Measurements from ENCODE around the gene ANKRD13A.

Gene ANKRD13A

DNA sequence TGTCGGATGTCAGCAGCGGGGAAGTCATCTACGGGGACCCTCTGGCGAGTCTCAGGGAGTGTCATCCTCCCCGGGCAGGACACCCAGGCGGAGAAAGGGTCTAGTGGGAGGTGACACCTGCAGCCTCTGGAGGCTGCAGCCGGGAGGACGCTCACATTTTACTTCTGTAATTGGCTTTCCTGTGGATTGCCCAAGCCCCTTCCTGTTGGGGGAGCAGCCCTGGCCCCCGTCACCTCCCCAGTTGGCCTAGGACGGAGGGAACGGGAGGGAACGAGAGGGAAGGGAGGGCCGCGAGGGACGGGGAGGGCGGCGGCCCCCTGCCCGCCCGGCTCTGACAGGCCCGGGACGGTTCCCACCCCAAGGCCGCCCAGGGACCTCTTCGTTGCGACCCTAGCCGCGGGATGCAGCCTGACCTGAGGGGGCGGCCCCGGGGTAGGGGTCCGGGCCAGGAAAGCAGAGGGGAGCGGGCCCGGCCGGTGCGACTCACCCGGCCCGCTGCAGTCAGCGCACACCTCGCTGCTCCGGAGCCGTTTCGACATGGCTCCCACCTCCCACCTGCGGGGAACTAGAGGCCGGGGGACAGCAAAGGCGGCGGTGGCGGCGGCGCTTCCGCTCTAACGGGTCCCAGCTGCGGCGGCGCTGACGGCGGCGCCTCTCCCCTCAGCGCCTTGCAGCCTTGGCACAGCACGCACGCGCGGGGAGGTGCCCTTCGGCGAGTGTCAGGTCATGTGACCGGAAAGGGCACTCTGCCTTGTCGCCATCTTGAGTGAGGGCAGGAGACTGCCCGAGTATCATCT, 3.3 kb upstream of the ANKRD13A start, which contains the start of gene GIT2:
GIT2 (minus strand) TSS at position 683 of the 797 bp plus-strand sequence; CDS start at position 539, 144 bp downstream.
- peak; percentile 71 for DNase-seq (ENCODE audit: low read depth)
- H3K4me3 ChIP-seq (ENCODE audit: low read depth, low read length), result peak within 1 kb of the TSS; percentile 70
- no peak for TF ChIP-seq CTCF (IDR thresholded peaks at IDR 0.05; ENCODE audit: control insufficient read depth, extremely low read depth, insufficient read depth)

GRCh38 chr12:109996483-109996853, 2.8 kb upstream of the ANKRD13A start:
- no peak for TF ChIP-seq CTCF (IDR thresholded peaks at IDR 0.05; ENCODE audit: control insufficient read depth, extremely low read depth, insufficient read depth)
- no peak for DNase-seq (ENCODE audit: low read depth)

DNA sequence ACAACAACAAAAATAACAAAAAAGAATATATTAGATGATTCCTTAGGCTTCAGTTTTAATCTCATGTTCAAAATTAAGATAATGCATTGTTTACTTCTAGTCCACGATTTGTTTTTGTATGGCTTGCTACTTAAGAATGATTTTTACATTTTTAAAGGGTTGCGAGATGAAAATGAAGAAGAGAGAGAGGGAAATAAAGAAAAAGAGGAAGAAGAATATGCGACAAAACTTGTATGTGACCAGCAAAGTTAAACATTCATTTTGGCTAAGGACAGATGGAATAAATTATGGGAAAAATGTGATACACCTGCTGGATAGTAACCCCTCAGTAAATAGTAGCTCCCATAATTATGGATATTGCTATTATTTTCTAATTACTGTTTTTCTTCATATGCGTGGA, 1.8 kb upstream of the ANKRD13A start:
- no peak for DNase-seq (ENCODE audit: low read depth)
- no peak for TF ChIP-seq CTCF (IDR thresholded peaks at IDR 0.05; ENCODE audit: control insufficient read depth, extremely low read depth, insufficient read depth)
- H3K4me3 ChIP-seq (ENCODE audit: low read depth, low read length), result no peak overlapping the region

More at GRCh38 chr12:109996483-109996853, 2.8 kb upstream of the ANKRD13A start:
- peak overlapping the region; percentile 70 for H3K4me3 ChIP-seq (ENCODE audit: low read depth, low read length)

- DNase-seq (ENCODE audit: low read depth), result no peak
- no peak for TF ChIP-seq CTCF (IDR thresholded peaks at IDR 0.05; ENCODE audit: control insufficient read depth, extremely low read depth, insufficient read depth)
- peak overlapping the region; percentile 85 for H3K4me3 ChIP-seq (ENCODE audit: low read depth, low read length)
These were observed 858 bp upstream of the ANKRD13A start for GRCh38 chr12:109998241-109998903.

GRCh38 chr12:109999649-109999971, 380 bp downstream of the ANKRD13A start:
- no peak for DNase-seq (ENCODE audit: low read depth)
- TF ChIP-seq CTCF (IDR thresholded peaks at IDR 0.05; ENCODE audit: control insufficient read depth, extremely low read depth, insufficient read depth), result no peak
- H3K4me3 ChIP-seq (ENCODE audit: low read depth, low read length), result peak overlapping the region; percentile 85

GRCh38 chr12:109999983-110000505, 814 bp downstream of the ANKRD13A start:
- TF ChIP-seq CTCF (IDR thresholded peaks at IDR 0.05; ENCODE audit: control insufficient read depth, extremely low read depth, insufficient read depth), result no peak
- DNase-seq (ENCODE audit: low read depth), result no peak
- H3K4me3 ChIP-seq (ENCODE audit: low read depth, low read length), result peak overlapping the region; percentile 85
